ENCODE results near the gene SEC16A. TPM values are rescaled to one million over a fixed set of nuclear protein-coding genes. Genes with fewer than 3 reads are reported as not detected.

The SEC16A gene
- total RNA-seq, 1 donor from 2014 or later: 64.5 TPM

- Histone ChIP-seq H3K4me3 (ENCODE audit: low read depth, low read length) (no peak overlapping the region), H3K36me3 (ENCODE audit: control insufficient read depth, insufficient read depth, low read length) (peaks cover 3% of the 10 kb centered on the region), H3K27me3 (ENCODE audit: control insufficient read depth, insufficient read depth, low read length) (no peaks in the 10 kb centered on the region)
- DNase-seq (ENCODE audit: low read depth): no peak
- TF ChIP-seq CTCF (IDR thresholded peaks at IDR 0.05; ENCODE audit: insufficient read depth, low read length, poor library complexity, severe bottlenecking): no peak
These were observed 87.3 kb downstream of the SEC16A start for GRCh38 chr9:136395345-136396218.

- H3K36me3 ChIP-seq (ENCODE audit: control insufficient read depth, insufficient read depth, low read length): peaks cover 3% of the 10 kb centered on the region
- H3K27me3 ChIP-seq (ENCODE audit: control insufficient read depth, insufficient read depth, low read length): no peaks in the 10 kb centered on the region
- no peak for TF ChIP-seq CTCF (IDR thresholded peaks at IDR 0.05; ENCODE audit: insufficient read depth, low read length, poor library complexity, severe bottlenecking)
- H3K4me3 ChIP-seq (ENCODE audit: low read depth, low read length): no peak overlapping the region
- no peak for DNase-seq (ENCODE audit: low read depth)
These were observed 87.9 kb downstream of the SEC16A start for GRCh38 chr9:136395020-136395340.

- Histone ChIP-seq H3K27me3 (ENCODE audit: control insufficient read depth, insufficient read depth, low read length) (no peaks in the 10 kb centered on the region), H3K36me3 (ENCODE audit: control insufficient read depth, insufficient read depth, low read length) (peaks cover 3% of the 10 kb centered on the region), H3K4me3 (ENCODE audit: low read depth, low read length) (no peak overlapping the region)
- TF ChIP-seq CTCF (IDR thresholded peaks at IDR 0.05; ENCODE audit: insufficient read depth, low read length, poor library complexity, severe bottlenecking): no peak
- DNase-seq (ENCODE audit: low read depth): no peak
These were observed 88.4 kb downstream of the SEC16A start for GRCh38 chr9:136394312-136395019.

GRCh38 chr9:136393531-136393930 lies 89.3 kb downstream of the SEC16A start:
- TF ChIP-seq CTCF (IDR thresholded peaks at IDR 0.05; ENCODE audit: insufficient read depth, low read length, poor library complexity, severe bottlenecking): no peak
- DNase-seq (ENCODE audit: low read depth): no peak
- H3K27me3 ChIP-seq (ENCODE audit: control insufficient read depth, insufficient read depth, low read length): no peaks in the 10 kb centered on the region
- H3K4me3 ChIP-seq (ENCODE audit: low read depth, low read length): no peak overlapping the region
- peaks cover 3% of the 10 kb centered on the region for H3K36me3 ChIP-seq (ENCODE audit: control insufficient read depth, insufficient read depth, low read length)

GRCh38 chr9:136392538-136393449 lies 90.0 kb downstream of the SEC16A start:
- Histone ChIP-seq H3K27me3 (ENCODE audit: control insufficient read depth, insufficient read depth, low read length) (no peaks in the 10 kb centered on the region), H3K4me3 (ENCODE audit: low read depth, low read length) (no peak overlapping the region), H3K36me3 (ENCODE audit: control insufficient read depth, insufficient read depth, low read length) (peaks cover 3% of the 10 kb centered on the region)
- no peak for TF ChIP-seq CTCF (IDR thresholded peaks at IDR 0.05; ENCODE audit: insufficient read depth, low read length, poor library complexity, severe bottlenecking)
- DNase-seq (ENCODE audit: low read depth): no peak

Data from kidney epithelial cell (primary cell).